ENCODE results near the gene GPATCH8. TPM values are rescaled to one million over a fixed set of nuclear protein-coding genes. Genes with fewer than 3 reads are reported as not detected.

Gene GPATCH8
- total RNA-seq, 4 donors from 2014 or later = 15.3 to 35.5 (median 24.9) TPM

GRCh38 chr17:44467108-44467507 lies 36.1 kb downstream of the GPATCH8 start:
- H3K4me1 ChIP-seq = peaks cover 0 to 33% (median 7%) of the 10 kb centered on the region in 3 donors
- H3K27ac ChIP-seq = no peak overlapping the region
- intact Hi-C loops (cut with DNase I) = no loop called here
- H3K36me3 ChIP-seq = peaks cover 0 to 49% (median 0%) of the 10 kb centered on the region in 3 donors
- TF ChIP-seq POLR2A (IDR thresholded peaks at IDR 0.05) = no peak
- no peak for TF ChIP-seq CTCF (IDR thresholded peaks at IDR 0.05)
- WGBS, 2 donors = 21 to 22% methylated on average over 3 of the region's 3 CpGs
- no peaks in the 10 kb centered on the region for H3K9me3 ChIP-seq
- no peaks in the 10 kb centered on the region for H3K27me3 ChIP-seq
- H3K4me3 ChIP-seq = no peak overlapping the region
- no peak for DNase-seq

GRCh38 chr17:44466339-44466738 lies 36.9 kb downstream of the GPATCH8 start:
- Histone ChIP-seq H3K4me3 (no peak overlapping the region), H3K27me3 (no peaks in the 10 kb centered on the region), H3K36me3 (peaks cover 0 to 52% (median 0%) of the 10 kb centered on the region in 3 donors), H3K9me3 (no peaks in the 10 kb centered on the region), H3K27ac (no peak overlapping the region), H3K4me1 (peaks cover 0 to 33% (median 7%) of the 10 kb centered on the region in 3 donors)
- TF ChIP-seq POLR2A (IDR thresholded peaks at IDR 0.05) (no peak), CTCF (IDR thresholded peaks at IDR 0.05) (no peak)
- DNase-seq = no peak
- intact Hi-C loops (cut with DNase I) = no loop called here

GRCh38 chr17:44465897-44466296 lies 37.3 kb downstream of the GPATCH8 start:
- Histone ChIP-seq H3K4me3 (no peak overlapping the region), H3K27ac (no peak overlapping the region), H3K36me3 (peaks cover 0 to 52% (median 0%) of the 10 kb centered on the region in 3 donors), H3K27me3 (no peaks in the 10 kb centered on the region), H3K9me3 (no peaks in the 10 kb centered on the region), H3K4me1 (peaks cover 0 to 33% (median 7%) of the 10 kb centered on the region in 3 donors)
- TF ChIP-seq CTCF (IDR thresholded peaks at IDR 0.05) (no peak), POLR2A (IDR thresholded peaks at IDR 0.05) (no peak)
- DNase-seq = no peak
- 85 to 89% methylated on average over 3 of the region's 3 CpGs for WGBS, 2 donors
- intact Hi-C loops (cut with DNase I) = no loop called here

- H3K27me3 ChIP-seq = no peaks in the 10 kb centered on the region
- WGBS, 2 donors = 82 to 98% methylated on average over 2 of the region's 2 CpGs
- DNase-seq = no peak
- H3K9me3 ChIP-seq = no peaks in the 10 kb centered on the region
- no peak overlapping the region for H3K27ac ChIP-seq
- H3K36me3 ChIP-seq = peaks cover 0 to 47% (median 0%) of the 10 kb centered on the region in 3 donors
- peaks cover 0 to 33% (median 7%) of the 10 kb centered on the region in 3 donors for H3K4me1 ChIP-seq
- intact Hi-C loops (cut with DNase I) = no loop called here
- no peak overlapping the region for H3K4me3 ChIP-seq
- TF ChIP-seq CTCF (IDR thresholded peaks at IDR 0.05) (no peak), POLR2A (IDR thresholded peaks at IDR 0.05) (no peak)
Measured at GRCh38 chr17:44465276-44465675, 37.9 kb downstream of the GPATCH8 start.

- H3K36me3 ChIP-seq = peaks cover 0 to 48% (median 0%) of the 10 kb centered on the region in 3 donors
- no peaks in the 10 kb centered on the region for H3K27me3 ChIP-seq
- DNase-seq = no peak
- WGBS, 2 donors = 61 to 63% methylated on average over 1 of the region's 1 CpG
- no peak for TF ChIP-seq CTCF (IDR thresholded peaks at IDR 0.05)
- TF ChIP-seq POLR2A (IDR thresholded peaks at IDR 0.05) = no peak
- no peak overlapping the region for H3K4me3 ChIP-seq
- H3K9me3 ChIP-seq = no peaks in the 10 kb centered on the region
- peaks cover 0 to 33% (median 7%) of the 10 kb centered on the region in 3 donors for H3K4me1 ChIP-seq
- no peak overlapping the region for H3K27ac ChIP-seq
- intact Hi-C loops (cut with DNase I) = no loop called here
Measured at GRCh38 chr17:44464037-44464436, 39.2 kb downstream of the GPATCH8 start.

Measured in esophagus squamous epithelium (tissue), 5 donors.